ENCODE measurements around the gene ZBTB46. TPM values are rescaled to one million over a fixed set of nuclear protein-coding genes. Genes with fewer than 3 reads are reported as not detected.
A peak's percentile ranks its signal among the peaks of the same experiment; 100 is the strongest.

ZBTB46 gene
- total RNA-seq, 1 experiment from 2014 or later: 18.9 TPM

GRCh38 chr20:63736893-63737694 is 94.0 kb downstream of the ZBTB46 start:
- Mint-ChIP-seq H3K27me3 (ENCODE audit: low read depth) (no peaks in the 10 kb centered on the region), H3K9me3 (no peaks in the 10 kb centered on the region), H3K4me1 (no peaks in the 10 kb centered on the region), H3K4me3 (peak overlapping the region; percentile 30; the same call in 1 of the 2 replicates), H3K36me3 (peaks cover 8% of the 10 kb centered on the region; the same call in 1 of the 2 replicates), H3K27ac (no peak overlapping the region)
- ChIA-PET CTCF (interaction anchor here (1.0 to 3.1 kb wide), 4 partner anchors 29 to 244 kb away, joined by 3 to 14 read pairs (median 6); partner anchors contain the start of genes ARFRP1, PRPF6 and ZGPAT), POLR2A (interaction anchor here (0.6 to 0.9 kb wide), 2 partner anchors 17 to 18 kb away, joined by 3 read pairs; no protein-coding TSS in a partner anchor)
- DNase-seq (ENCODE audit: low spot score) (no peak), ATAC-seq (peak; percentile 1; the same call in 1 of the 2 replicates)
- TF ChIP-seq ZNF138 (CRISPR knock-in tag; conservative IDR thresholded peaks at IDR 0.05) (0 out of 2 replicates have a peak, but pooled peaks have one; percentile 10), AFF4 (CRISPR knock-in tag; IDR thresholded peaks at IDR 0.05; ENCODE audit: borderline replicate concordance) (no peak)

- Mint-ChIP-seq H3K27ac (no peak within 1 kb of the TSS), H3K36me3 (peaks cover 8% of the 10 kb centered on the region; the same call in 1 of the 2 replicates), H3K4me3 (peak within 1 kb of the TSS; percentile 30; the same call in 1 of the 2 replicates), H3K4me1 (no peaks in the 10 kb centered on the region), H3K27me3 (ENCODE audit: low read depth) (no peaks in the 10 kb centered on the region), H3K9me3 (no peaks in the 10 kb centered on the region)
- ATAC-seq: no peak
- no peak for TF ChIP-seq HMGA2 (CRISPR knock-in tag; IDR thresholded peaks at IDR 0.05)
- no peak for TF ChIP-seq ZNF671 (CRISPR knock-in tag; IDR thresholded peaks at IDR 0.05)
- TF ChIP-seq ATF6 (CRISPR knock-in tag; IDR thresholded peaks at IDR 0.05): no peak
- no peak for TF ChIP-seq KAT7 (CRISPR knock-in tag; IDR thresholded peaks at IDR 0.05; ENCODE audit: borderline replicate concordance)
- no peak for TF ChIP-seq ZNF512 (CRISPR knock-in tag; IDR thresholded peaks at IDR 0.05; ENCODE audit: borderline replicate concordance)
- no peak for TF ChIP-seq ATF1 (CRISPR knock-in tag; IDR thresholded peaks at IDR 0.05)
- no peak for TF ChIP-seq MYBL2 (CRISPR knock-in tag; IDR thresholded peaks at IDR 0.05)
- no peak for TF ChIP-seq JAZF1 (CRISPR knock-in tag; IDR thresholded peaks at IDR 0.05)
- no peak for TF ChIP-seq MXD4 (CRISPR knock-in tag; IDR thresholded peaks at IDR 0.05; ENCODE audit: borderline replicate concordance)
- no peak for TF ChIP-seq FOXP4 (CRISPR knock-in tag; IDR thresholded peaks at IDR 0.05)
- no peak for TF ChIP-seq IRF1 (CRISPR knock-in tag; IDR thresholded peaks at IDR 0.05)
- no peak for TF ChIP-seq ZNF138 (CRISPR knock-in tag; conservative IDR thresholded peaks at IDR 0.05)
- TF ChIP-seq TCF7 (CRISPR knock-in tag; IDR thresholded peaks at IDR 0.05; ENCODE audit: low read depth): no peak
- TF ChIP-seq ATF2 (CRISPR knock-in tag; IDR thresholded peaks at IDR 0.05; ENCODE audit: borderline replicate concordance, low read depth): no peak
- no peak for TF ChIP-seq ZNF263 (CRISPR knock-in tag; IDR thresholded peaks at IDR 0.05; ENCODE audit: low read depth)
- no peak for TF ChIP-seq TEAD4 (CRISPR knock-in tag; IDR thresholded peaks at IDR 0.05)
- ChIA-PET POLR2A (interaction anchor here (0.6 to 0.9 kb wide), 2 partner anchors 17 to 18 kb away, joined by 3 read pairs; no protein-coding TSS in a partner anchor), CTCF (interaction anchor here (1.7 to 3.1 kb wide), 2 partner anchors 28 to 39 kb away, joined by 7 to 14 read pairs; partner anchors contain the start of genes ARFRP1 and ZGPAT)
- DNase-seq (ENCODE audit: low spot score): no peak
Observed at GRCh38 chr20:63735859-63736718, 95.0 kb downstream of the ZBTB46 start, which contains the start of gene LIME1. Gene LIME1 (plus strand): TSS chr20:63736664. CDS start chr20:63737550, 886 bp downstream.
